GM21717 (cell line): ENCODE data around the gene FRMD5.
"Not testable (repeated sequence)": the region's sequence is repeated elsewhere in the genome, so short reads cannot be mapped to it uniquely, and the experiment has no call there.

ENCODE experiments used
- ATAC-seq: cut with Tn5 transposase; IDR thresholded peaks from one replicate; pipeline ENCODE4 v1.9.1; 2021; ENCODE audit warnings: mild to moderate bottlenecking, moderate library complexity; ENCODE audit not compliant: unreplicated experiment

Gene FRMD5

GRCh38 chr15:44034933-44035624, 160.0 kb downstream of the FRMD5 start:
- no peak for ATAC-seq

- ATAC-seq = no peak
These were observed 160.7 kb downstream of the FRMD5 start for GRCh38 chr15:44034334-44034733.

- no peak for ATAC-seq
These were observed 161.2 kb downstream of the FRMD5 start for GRCh38 chr15:44033894-44034293.

- not testable (repeated sequence) for ATAC-seq
These were observed 162.3 kb downstream of the FRMD5 start for GRCh38 chr15:44032820-44033219.

- ATAC-seq = no peak
These were observed 165.0 kb downstream of the FRMD5 start for GRCh38 chr15:44029940-44030568.

GRCh38 chr15:44029003-44029402, 166.1 kb downstream of the FRMD5 start:
- no peak for ATAC-seq

GRCh38 chr15:44028349-44028748, 166.7 kb downstream of the FRMD5 start:
- no peak for ATAC-seq

GRCh38 chr15:44024155-44024554, 170.9 kb downstream of the FRMD5 start:
- no peak for ATAC-seq

- ATAC-seq = no peak
These were observed 171.9 kb downstream of the FRMD5 start for GRCh38 chr15:44023176-44023575.

- no peak for ATAC-seq
These were observed 176.9 kb downstream of the FRMD5 start for GRCh38 chr15:44018151-44018550.

- ATAC-seq = no peak
These were observed 179.3 kb downstream of the FRMD5 start for GRCh38 chr15:44015545-44016305.

- ATAC-seq = no peak
These were observed 183.7 kb downstream of the FRMD5 start for GRCh38 chr15:44011238-44011854.

GRCh38 chr15:44010089-44010488, 185.0 kb downstream of the FRMD5 start:
- ATAC-seq = no peak

GRCh38 chr15:44009038-44009437, 186.0 kb downstream of the FRMD5 start:
- ATAC-seq = no peak

GRCh38 chr15:44000248-44000647, 194.8 kb downstream of the FRMD5 start:
- ATAC-seq = not testable (repeated sequence)

GRCh38 chr15:43998607-43999006, 196.5 kb downstream of the FRMD5 start:
- ATAC-seq = no peak

- ATAC-seq = no peak
These were observed 203.9 kb downstream of the FRMD5 start for GRCh38 chr15:43991206-43991605.

GRCh38 chr15:43989938-43990337, 205.1 kb downstream of the FRMD5 start:
- no peak for ATAC-seq

- no peak for ATAC-seq
These were observed 206.2 kb downstream of the FRMD5 start for GRCh38 chr15:43988900-43989299.

- ATAC-seq = no peak
These were observed 207.1 kb downstream of the FRMD5 start for GRCh38 chr15:43987924-43988323.

- no peak for ATAC-seq
These were observed 208.9 kb downstream of the FRMD5 start for GRCh38 chr15:43985976-43986680.
